Superior temporal gyrus (tissue), 1 donor: ENCODE measurements around the gene ASTN2.

ENCODE experiments used
- DNase-seq: peaks from one replicate; pipeline ENCODE4 v3.0.0-alpha.2; 2016; ENCODE audit errors: extremely low spot score

Gene ASTN2

GRCh38 chr9:117300371-117301110 is 114.3 kb downstream of the ASTN2 start:
- DNase-seq, result no peak

- DNase-seq, result no peak
These were observed 118.4 kb downstream of the ASTN2 start for GRCh38 chr9:117296453-117296852.

GRCh38 chr9:117293206-117294114 is 121.4 kb downstream of the ASTN2 start:
- no peak for DNase-seq

- no peak for DNase-seq
These were observed 123.8 kb downstream of the ASTN2 start for GRCh38 chr9:117290856-117291622.

GRCh38 chr9:117290306-117290840 is 124.5 kb downstream of the ASTN2 start:
- DNase-seq, result no peak

GRCh38 chr9:117286245-117286644 is 128.6 kb downstream of the ASTN2 start:
- no peak for DNase-seq

GRCh38 chr9:117284414-117284813 is 130.4 kb downstream of the ASTN2 start:
- no peak for DNase-seq

- DNase-seq, result no peak
These were observed 132.3 kb downstream of the ASTN2 start for GRCh38 chr9:117282541-117282940.

- no peak for DNase-seq
These were observed 136.3 kb downstream of the ASTN2 start for GRCh38 chr9:117278471-117279035.

GRCh38 chr9:117278020-117278419 is 136.8 kb downstream of the ASTN2 start:
- DNase-seq, result no peak

GRCh38 chr9:117276444-117276843 is 138.4 kb downstream of the ASTN2 start:
- no peak for DNase-seq

- no peak for DNase-seq
These were observed 141.2 kb downstream of the ASTN2 start for GRCh38 chr9:117273612-117274011.

GRCh38 chr9:117268847-117269446 is 145.9 kb downstream of the ASTN2 start:
- no peak for DNase-seq

- DNase-seq, result no peak
These were observed 147.9 kb downstream of the ASTN2 start for GRCh38 chr9:117266855-117267497.

- DNase-seq, result peak; percentile 69
These were observed 149.6 kb downstream of the ASTN2 start for GRCh38 chr9:117265253-117265652.

- no peak for DNase-seq
These were observed 156.5 kb downstream of the ASTN2 start for GRCh38 chr9:117258184-117258866.

GRCh38 chr9:117253261-117253660 is 161.6 kb downstream of the ASTN2 start:
- no peak for DNase-seq

- no peak for DNase-seq
These were observed 164.1 kb downstream of the ASTN2 start for GRCh38 chr9:117250610-117251215.

- peak; percentile 54 for DNase-seq
These were observed 165.1 kb downstream of the ASTN2 start for GRCh38 chr9:117249799-117250198.

GRCh38 chr9:117247266-117247665 is 167.6 kb downstream of the ASTN2 start:
- DNase-seq, result peak; percentile 78
